ENCODE data around the gene FAAP24.
"Not testable (repeated sequence)": the region's sequence is repeated elsewhere in the genome, so short reads cannot be mapped to it uniquely, and the experiment has no call there.

The FAAP24 gene

DNA sequence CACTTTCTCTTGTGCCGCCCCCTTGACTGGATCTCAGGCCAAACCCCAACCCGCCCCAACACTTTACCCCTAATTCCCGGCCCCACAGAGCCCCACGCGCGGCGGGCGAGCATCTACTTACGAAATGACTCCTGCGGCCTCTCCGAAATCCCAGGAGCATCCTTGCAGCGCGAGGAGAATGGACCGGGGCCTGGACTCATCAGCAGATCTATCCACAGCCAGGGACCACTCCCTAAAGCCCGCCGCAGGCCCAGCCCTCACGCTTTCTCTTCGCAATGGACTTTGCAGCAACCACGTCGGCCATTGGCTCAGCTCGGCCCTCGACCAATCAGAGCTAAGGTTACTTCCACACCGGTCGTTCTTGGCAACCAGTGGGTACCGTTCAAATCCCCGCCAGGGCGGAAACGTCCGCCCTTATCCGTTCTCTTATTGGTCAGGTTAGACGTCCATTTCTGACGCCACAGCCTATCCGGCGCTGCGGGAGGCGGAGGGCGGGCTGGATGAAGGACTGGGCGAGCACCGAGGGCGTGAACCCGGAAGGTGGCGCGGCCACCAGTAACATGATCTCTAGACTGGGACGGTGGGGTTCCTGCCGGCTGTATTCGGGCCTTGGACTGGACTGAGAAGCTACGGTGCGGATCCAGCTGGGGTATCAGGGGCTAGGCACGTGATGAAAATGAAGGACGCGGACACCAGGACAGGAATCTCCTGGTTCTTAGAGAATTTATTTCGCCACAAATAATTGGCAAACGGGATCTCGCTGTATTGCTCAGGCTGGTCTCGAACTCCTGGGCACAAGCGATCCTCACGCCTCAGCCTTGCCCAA lies at the start of gene FAAP24, which contains the start of gene CEP89:
Gene FAAP24, plus strand, starts transcription at position 528 of the 826 bp plus-strand sequence. CDS start 955 bp downstream, outside the sequence.
Gene CEP89, minus strand, starts transcription at position 244 of the 826 bp plus-strand sequence. Its CDS starts 84 bp downstream, at position 160.
- peak; percentile 87 to 95 (median 93) for DNase-seq (ENCODE audit: low read depth in 4 of 4, low spot score in 1 of 4)

- DNase-seq (ENCODE audit: low read depth in 4 of 4, low spot score in 1 of 4), result no peak
Observed at GRCh38 chr19:32924200-32924599, 47.8 kb upstream of the FAAP24 start.

DNA sequence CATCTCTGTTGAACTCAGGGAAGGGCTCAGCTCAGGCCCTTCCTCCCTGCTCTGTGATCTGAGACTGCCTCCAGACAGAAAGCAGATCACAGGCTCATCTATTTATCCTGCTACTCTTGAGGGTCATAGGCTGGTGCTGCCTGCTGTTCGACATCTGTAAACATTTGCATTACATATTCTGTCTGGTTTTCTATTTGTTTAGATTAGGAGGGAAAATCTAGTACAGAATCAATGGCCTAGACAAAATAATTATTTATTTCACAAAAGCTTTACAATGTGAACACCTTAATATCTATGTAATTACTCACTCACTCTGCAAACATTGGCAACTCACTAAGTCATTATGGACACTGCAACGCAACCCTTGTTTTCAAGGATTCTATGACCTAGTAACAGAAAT lies 43.2 kb upstream of the FAAP24 start:
- DNase-seq (ENCODE audit: low read depth in 4 of 4, low spot score in 1 of 4), result no peak

DNA sequence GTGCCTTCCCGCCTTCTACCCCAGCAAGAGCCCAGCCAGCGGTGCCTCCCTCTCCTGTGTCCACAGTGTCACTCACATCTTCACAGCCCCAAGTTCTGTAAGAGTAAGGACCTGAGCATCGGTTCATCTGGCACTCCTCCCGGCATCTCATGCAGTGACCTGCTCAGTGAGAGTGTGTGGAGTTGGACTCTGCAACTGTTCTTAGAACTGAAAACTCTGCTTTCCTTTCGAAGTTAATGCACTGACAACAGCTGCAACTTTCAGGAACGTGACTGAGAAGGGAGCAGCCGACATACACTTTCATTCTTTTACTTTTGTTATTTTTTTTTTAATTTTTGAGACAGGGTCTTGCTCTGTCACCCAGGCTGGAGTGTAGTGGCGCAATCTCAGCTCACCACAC lies 41.5 kb upstream of the FAAP24 start:
- DNase-seq (ENCODE audit: low read depth in 4 of 4, low spot score in 1 of 4), result no peak

DNA sequence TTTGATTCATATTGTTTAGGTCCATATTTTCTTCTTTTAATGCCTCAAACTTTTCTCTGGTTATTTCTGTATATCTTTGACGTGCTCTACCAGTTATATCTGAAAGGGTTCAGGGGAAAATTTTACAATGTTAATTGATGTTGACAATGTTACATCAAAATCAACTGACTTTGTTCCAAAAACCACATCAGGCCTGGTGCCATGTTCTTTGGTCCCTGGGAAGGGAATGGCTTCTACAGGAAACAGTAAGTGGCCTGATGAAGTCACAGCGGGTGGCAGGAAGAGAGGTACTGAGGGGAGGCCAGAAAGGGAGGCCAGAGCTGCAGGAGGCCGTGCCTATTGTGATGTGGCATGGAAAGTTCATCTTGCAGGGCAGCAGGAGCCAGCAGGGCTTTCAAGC lies 38.5 kb upstream of the FAAP24 start:
- DNase-seq (ENCODE audit: low read depth in 4 of 4, low spot score in 1 of 4), result no peak

- no peak for DNase-seq (ENCODE audit: low read depth in 4 of 4, low spot score in 1 of 4)
Observed at GRCh38 chr19:32935629-32936028, 36.4 kb upstream of the FAAP24 start.

DNA sequence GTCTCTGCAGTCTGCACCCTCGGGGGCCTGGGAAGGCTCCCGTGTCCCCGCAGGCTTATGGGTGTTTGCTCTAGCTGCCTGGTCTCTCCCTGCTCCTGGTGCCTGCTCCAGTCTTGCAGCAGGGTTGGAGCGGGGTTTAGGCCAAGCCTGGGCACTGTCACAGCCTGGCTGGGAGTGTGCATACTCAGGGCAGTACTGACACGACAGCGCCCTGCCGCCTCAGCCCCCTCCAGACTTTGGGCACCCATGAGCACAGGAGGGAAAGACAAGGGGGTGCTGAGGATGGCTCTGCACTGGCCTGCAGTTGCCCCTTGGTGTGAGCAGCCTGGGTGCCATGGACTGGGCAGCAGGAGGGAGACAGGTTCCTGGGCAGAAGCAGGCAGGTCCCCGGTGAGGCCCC lies 36.0 kb upstream of the FAAP24 start:
- DNase-seq (ENCODE audit: low read depth in 4 of 4, low spot score in 1 of 4), result no peak

GRCh38 chr19:32941273-32941672 lies 30.8 kb upstream of the FAAP24 start:
- not testable (repeated sequence) for DNase-seq (ENCODE audit: low read depth in 4 of 4, low spot score in 1 of 4)

DNA sequence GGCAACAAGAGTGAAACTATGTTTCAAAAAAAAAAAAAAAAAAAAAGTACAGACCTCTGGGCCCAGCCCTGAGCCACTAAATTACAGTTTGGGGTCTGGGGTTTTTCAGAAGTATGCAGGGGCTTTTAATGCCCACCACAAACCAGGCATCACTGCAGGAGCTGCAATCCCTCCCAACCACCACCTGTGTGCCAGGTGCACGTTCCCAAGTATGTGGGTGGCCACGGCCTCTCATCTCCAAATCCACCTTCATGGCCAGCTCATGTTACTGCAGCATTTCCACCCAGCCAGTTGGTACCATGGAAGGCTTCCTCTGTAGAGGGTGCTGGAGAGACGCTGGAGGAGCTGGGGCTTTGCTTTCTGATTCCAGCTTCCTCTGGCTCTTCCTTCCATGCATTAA lies 26.8 kb upstream of the FAAP24 start:
- DNase-seq (ENCODE audit: low read depth in 4 of 4, low spot score in 1 of 4), result no peak

GRCh38 chr19:32966750-32967149 lies 5.3 kb upstream of the FAAP24 start:
- no peak for DNase-seq (ENCODE audit: low read depth in 4 of 4, low spot score in 1 of 4)

- no peak for DNase-seq (ENCODE audit: low read depth in 4 of 4, low spot score in 1 of 4)
Observed at GRCh38 chr19:32969549-32969948, 2.5 kb upstream of the FAAP24 start.

- no peak for DNase-seq (ENCODE audit: low read depth in 4 of 4, low spot score in 1 of 4)
Observed at GRCh38 chr19:32971012-32971595, 938 bp upstream of the FAAP24 start.

DNA sequence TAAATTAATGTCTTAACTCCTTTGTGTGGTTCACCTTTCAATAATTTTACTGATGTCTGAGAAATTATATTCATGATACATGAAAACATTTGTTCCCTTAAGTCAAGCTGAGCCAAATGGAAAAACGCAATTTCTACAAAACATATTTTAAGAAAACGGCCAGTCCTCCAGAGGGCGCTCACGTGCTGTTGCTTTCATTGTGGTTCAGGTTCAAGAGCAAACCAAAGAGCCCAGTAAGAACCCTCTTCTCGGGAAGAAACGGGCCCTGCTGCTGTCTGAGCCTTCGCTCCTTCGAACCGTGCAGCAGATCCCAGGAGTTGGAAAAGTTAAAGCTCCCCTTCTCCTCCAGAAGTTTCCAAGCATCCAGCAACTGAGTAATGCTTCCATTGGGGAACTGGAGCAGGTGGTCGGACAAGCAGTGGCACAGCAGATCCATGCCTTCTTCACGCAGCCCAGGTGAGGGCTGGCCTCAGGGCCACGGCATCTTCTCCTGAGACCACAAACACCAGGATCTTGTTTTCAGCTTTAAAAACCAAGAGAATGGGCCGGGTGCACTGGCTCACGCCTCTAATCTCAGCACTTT lies 4.3 kb downstream of the FAAP24 start:
- peak; percentile 45 to 54 (median 50) for DNase-seq (ENCODE audit: low read depth in 4 of 4, low spot score in 1 of 4)

- no peak for DNase-seq (ENCODE audit: low read depth in 4 of 4, low spot score in 1 of 4)
Observed at GRCh38 chr19:32977280-32977679, 5.2 kb downstream of the FAAP24 start.

DNA sequence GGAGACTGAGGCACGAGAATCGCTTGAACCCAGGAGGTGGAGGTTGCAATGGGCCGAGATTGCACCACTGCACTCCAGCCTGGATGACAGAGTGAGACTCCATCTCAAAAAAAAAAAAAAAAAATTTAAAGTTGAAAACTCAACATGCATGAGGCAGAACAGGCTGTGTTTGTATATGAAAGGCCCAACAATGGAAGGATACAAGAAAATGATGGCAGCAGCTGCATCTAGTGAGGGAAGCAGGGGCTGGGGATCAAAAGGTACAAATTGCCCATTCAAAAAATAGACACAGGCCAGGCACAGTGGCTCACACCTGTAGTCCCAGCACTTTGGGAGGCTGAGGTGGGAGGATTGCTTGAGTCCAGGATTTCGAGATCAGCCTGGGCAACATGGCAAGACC lies 5.8 kb downstream of the FAAP24 start:
- not testable (repeated sequence) for DNase-seq (ENCODE audit: low read depth in 4 of 4, low spot score in 1 of 4)

- DNase-seq (ENCODE audit: low read depth in 4 of 4, low spot score in 1 of 4), result not testable (repeated sequence)
Observed at GRCh38 chr19:32979807-32980206, 7.8 kb downstream of the FAAP24 start.

DNA sequence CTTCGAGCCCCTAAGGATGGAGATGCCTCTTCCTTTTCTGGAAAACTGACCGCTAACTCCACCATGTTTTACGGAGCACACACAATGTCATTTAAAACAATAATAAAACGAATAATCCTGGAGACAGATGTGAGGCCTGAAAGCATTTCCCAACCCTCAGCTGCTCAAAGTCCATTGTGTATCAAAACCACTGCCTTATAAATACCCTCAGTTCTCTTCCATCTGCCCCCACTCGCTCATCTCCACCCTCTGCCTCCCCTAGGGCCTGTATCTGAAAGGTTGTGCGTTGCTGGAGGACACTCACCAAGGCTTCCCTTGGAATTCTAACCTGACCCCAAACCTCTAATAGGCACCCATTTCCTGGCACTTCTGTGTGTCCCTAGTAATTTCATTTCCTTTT lies 10.4 kb downstream of the FAAP24 start:
- not testable (repeated sequence) for DNase-seq (ENCODE audit: low read depth in 4 of 4, low spot score in 1 of 4)

- DNase-seq (ENCODE audit: low read depth in 4 of 4, low spot score in 1 of 4), result not testable (repeated sequence)
Observed at GRCh38 chr19:32988254-32988653, 16.2 kb downstream of the FAAP24 start.

DNA sequence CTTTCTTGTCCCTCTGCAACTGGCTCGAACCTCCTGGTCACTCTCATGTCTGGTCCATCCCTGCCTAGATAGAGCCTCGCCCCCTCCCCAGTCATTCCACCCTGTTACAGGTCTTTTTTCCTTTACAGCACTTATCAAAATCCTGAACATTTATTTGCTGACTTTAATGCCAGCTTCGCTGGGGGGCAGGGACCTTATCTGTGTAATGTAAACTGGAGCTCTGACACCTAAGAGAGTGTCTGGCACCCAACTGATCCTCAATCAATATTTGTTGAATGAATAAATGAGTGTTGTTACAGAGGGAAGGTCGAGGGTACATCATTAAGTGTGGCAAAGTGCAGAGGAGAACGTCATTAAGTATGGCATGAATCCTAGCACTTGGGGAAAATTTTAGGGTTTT lies 16.7 kb downstream of the FAAP24 start:
- DNase-seq (ENCODE audit: low read depth in 4 of 4, low spot score in 1 of 4), result no peak

- DNase-seq (ENCODE audit: low read depth in 4 of 4, low spot score in 1 of 4), result not testable (repeated sequence)
Observed at GRCh38 chr19:32995966-32996365, 23.9 kb downstream of the FAAP24 start.

- not testable (repeated sequence) for DNase-seq (ENCODE audit: low read depth in 4 of 4, low spot score in 1 of 4)
Observed at GRCh38 chr19:32997061-32997464, 25.0 kb downstream of the FAAP24 start.

DNA sequence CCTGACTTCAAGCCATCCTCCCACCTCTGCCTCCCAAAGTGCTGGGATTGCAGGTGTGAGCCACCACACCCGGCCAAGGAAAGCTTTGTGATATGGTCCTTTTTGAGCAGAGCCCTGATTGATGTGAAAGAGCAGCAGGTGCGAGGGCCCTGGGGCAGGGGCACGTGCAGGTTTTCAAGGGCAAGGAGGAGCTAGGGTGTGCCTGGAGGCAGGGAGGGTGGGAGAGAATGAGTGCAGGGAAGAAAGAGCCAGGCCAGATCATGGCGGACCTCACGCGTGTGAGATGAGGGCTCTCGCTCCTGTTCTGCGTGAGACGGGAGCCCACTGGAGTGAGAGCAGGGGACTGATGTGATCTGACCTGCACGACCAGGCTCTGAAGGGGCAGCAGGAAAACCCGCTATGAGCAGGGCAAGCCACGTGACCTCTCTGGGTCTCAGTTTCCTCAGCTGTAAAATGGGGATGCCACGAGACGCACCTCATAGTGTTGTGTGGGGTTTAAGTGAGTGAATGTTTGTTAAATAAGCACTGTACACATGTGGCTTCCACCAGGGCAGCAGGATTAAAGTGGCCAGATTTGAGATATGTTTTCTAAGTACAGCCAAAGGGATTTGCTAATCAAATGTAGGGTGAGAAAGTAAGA lies 25.8 kb downstream of the FAAP24 start:
- DNase-seq (ENCODE audit: low read depth in 4 of 4, low spot score in 1 of 4), result no peak
